ENCODE measurements around the gene SAMD4A.
"Not testable (repeated sequence)": the region's sequence is repeated elsewhere in the genome, so short reads cannot be mapped to it uniquely, and the experiment has no call there.

SAMD4A gene

DNA sequence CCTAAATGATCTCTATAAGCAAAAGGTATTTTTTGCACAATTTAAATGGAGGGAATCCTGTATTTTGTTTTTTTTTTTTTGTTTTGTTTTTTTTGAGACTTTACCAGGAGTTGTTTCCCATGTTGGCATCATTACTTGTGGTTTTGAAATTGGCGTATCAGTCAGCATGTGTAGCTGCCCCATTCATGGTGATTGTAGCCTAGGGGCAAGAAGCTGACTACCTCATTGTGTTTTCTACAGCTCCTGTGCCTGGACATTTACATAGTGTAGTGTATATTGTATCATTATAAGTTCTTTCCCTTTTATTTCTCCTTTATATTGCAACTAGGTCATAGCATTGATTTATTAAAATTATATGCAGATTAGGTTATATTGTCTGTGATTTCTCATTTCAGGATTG lies 24.5 kb downstream of the SAMD4A start:
- in situ Hi-C loops (cut with MboI; ENCODE audit: low sequenced_read_pairs): no loop called here

DNA sequence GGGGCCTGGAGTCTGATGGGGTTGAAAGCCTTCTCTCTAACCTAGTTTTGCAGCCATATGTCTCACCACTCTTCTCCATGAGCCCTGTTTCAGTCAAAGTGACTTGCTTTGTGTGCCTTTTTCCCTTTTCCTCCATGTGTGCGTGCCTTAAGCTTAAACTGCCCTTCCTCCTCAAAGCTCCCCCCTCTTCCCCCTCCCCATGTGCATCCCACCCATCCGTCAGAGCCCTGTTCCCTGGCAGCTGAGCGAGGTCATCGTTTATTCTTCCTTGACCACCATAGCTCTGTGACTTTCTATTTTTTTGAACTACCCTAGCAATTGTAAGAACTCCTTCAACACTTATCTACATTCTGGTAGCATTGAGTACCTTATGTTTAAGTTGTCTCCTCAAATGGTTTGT lies 24.9 kb downstream of the SAMD4A start:
- in situ Hi-C loops (cut with MboI; ENCODE audit: low sequenced_read_pairs): no loop called here

DNA sequence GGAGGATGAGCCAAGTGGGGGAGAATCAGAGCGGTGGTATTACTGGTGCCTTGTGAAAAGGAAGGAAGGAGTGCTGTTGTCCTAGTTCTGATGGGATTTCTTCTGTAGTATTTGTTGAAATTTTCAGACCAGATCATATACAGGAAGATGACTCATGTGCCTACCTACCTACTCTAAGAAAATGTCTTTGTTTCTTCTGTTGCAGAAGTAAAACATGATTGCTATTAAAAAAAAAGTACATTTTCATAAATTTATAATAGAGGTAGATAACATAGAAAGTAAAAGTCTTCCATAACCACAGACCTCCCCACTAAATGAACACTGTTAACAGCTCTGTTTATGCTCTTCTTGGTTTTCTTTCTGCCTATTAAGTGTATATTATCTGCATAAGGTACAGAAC lies 26.9 kb downstream of the SAMD4A start:
- in situ Hi-C loops (cut with MboI; ENCODE audit: low sequenced_read_pairs): no loop called here

- in situ Hi-C loops (cut with MboI; ENCODE audit: low sequenced_read_pairs): no loop called here
Measured at GRCh38 chr14:54594537-54594936, 27.6 kb downstream of the SAMD4A start.

GRCh38 chr14:54597795-54598443 lies 31.0 kb downstream of the SAMD4A start:
- in situ Hi-C loops (cut with MboI; ENCODE audit: low sequenced_read_pairs): no loop called here

DNA sequence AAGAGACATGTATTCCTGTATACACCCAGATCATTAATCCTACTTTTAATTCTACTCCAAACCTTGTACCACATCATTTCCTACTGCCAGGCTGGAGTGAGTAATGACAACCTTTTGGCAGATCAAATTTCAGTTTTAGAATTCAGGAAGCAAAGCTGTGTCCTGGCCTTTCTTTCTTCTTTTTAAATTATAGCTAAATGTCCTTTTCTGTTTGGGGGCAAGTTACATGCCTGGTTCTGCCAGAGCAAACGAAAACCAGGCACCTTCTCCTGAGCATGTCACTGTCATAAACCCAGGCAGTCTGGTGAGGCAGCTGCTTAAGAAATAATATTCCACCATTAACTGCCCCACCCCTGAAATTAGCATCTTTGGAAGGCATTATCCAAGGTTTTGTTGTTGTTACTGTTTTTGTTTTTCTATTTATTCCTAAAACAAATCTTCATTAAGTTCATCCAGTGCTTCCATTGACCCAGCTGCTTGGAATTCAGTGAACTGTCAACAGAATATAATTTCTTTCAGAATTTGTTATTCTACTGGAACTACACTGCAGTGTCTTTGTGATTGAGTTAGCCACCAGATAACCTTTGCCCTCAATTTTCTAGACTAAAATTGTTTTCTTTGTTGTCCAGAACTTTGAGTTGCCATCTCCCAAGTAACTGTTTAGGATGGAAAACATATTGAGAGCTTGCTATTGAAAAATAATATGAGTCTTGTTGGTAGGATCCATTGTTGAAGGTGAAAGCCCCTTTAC lies 33.2 kb downstream of the SAMD4A start:
- in situ Hi-C loops (cut with MboI; ENCODE audit: low sequenced_read_pairs): no loop called here

GRCh38 chr14:54600717-54601109 lies 33.8 kb downstream of the SAMD4A start:
- in situ Hi-C loops (cut with MboI; ENCODE audit: low sequenced_read_pairs): no loop called here

GRCh38 chr14:54603362-54603761 lies 36.4 kb downstream of the SAMD4A start:
- in situ Hi-C loops (cut with MboI; ENCODE audit: low sequenced_read_pairs): no loop called here

DNA sequence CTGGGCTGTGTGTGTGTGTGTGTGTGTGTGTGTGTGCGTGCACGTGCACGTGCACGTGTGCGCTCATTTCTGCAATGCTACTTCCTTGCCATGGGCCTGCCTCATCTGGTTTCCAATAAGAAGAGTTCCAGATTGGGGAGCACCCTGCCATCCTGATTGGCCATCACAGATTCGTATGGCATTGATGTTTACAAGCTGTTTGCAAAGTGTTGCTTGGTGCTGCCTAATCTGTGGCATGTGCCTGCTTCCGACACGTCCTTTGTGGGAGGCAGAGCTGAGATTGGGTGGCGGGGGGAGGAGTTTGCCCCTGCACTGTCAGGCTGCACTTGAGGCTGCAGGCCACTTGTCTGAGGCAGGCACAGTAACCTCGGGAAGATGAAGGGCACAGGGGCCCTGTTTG lies 39.2 kb downstream of the SAMD4A start:
- in situ Hi-C loops (cut with MboI; ENCODE audit: low sequenced_read_pairs): no loop called here

- in situ Hi-C loops (cut with MboI; ENCODE audit: low sequenced_read_pairs): no loop called here
Measured at GRCh38 chr14:54606631-54607133, 39.8 kb downstream of the SAMD4A start.

GRCh38 chr14:54609576-54609975 lies 42.6 kb downstream of the SAMD4A start:
- in situ Hi-C loops (cut with MboI; ENCODE audit: low sequenced_read_pairs): no loop called here

DNA sequence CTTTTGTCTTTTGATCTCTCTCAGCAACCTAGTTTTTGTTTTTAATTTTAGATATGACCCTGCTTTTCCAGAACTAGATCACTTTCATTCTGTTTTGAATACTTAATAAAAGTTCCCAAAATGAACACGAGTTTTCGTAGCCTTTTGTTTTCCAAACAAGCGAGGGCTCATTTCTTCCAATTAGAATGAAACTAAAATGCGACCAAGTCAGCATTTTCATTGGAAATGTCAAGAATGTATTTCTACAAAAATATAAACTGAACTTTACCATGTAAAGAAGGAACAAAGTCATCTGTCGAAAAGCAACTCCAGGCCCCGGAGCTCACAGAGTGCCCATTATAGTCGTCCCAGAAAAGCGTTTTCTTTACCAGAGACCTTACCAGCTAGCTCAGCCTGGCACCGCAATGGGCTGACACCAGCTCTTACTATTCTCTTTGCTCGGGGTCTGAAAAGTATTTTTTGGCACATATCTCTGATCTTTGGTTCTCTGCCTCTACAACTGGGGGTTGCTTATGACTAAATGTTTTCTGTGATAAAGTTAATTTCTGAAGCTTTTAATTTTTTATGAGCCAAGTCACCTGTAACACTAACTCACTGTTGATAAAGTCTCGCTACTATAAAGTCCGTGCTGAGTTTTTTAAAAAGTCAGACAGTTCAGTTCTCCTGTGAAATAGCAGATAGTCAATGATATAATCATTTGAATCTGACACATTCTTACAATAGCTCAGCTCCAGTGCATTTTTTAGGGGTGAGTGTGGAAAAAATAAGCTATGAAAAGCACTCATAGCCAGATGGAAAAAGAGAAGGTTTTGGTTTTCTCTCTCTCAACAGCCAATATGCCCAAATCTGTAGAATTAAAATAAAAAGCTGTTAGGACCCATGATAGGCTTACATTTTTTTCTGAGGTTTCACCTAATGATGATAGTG lies 43.4 kb downstream of the SAMD4A start:
- in situ Hi-C loops (cut with MboI; ENCODE audit: low sequenced_read_pairs): no loop called here

DNA sequence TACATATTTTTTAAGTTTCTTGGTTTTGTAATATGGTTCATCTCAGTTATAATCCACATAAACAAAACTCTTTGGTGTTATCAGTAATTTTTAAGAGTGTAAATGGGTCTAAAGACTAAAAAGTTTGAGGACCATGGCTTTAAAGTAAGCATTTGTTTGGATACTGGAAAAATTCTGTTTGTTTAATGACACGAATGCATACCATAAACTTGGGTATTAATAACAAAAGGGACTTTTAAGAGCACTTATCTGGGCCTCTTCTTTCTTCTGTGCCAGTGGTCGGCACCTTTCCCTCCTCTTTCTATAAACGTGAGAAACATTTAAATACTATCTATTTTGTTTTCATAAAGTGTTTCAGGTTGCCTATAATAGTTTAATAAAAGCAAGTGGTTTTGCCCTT lies 47.4 kb downstream of the SAMD4A start:
- in situ Hi-C loops (cut with MboI; ENCODE audit: low sequenced_read_pairs): no loop called here

- in situ Hi-C loops (cut with MboI; ENCODE audit: low sequenced_read_pairs): no loop called here
Measured at GRCh38 chr14:54617467-54617866, 50.5 kb downstream of the SAMD4A start.

GRCh38 chr14:54621686-54622085 lies 54.8 kb downstream of the SAMD4A start:
- in situ Hi-C loops (cut with MboI; ENCODE audit: low sequenced_read_pairs): no loop called here

DNA sequence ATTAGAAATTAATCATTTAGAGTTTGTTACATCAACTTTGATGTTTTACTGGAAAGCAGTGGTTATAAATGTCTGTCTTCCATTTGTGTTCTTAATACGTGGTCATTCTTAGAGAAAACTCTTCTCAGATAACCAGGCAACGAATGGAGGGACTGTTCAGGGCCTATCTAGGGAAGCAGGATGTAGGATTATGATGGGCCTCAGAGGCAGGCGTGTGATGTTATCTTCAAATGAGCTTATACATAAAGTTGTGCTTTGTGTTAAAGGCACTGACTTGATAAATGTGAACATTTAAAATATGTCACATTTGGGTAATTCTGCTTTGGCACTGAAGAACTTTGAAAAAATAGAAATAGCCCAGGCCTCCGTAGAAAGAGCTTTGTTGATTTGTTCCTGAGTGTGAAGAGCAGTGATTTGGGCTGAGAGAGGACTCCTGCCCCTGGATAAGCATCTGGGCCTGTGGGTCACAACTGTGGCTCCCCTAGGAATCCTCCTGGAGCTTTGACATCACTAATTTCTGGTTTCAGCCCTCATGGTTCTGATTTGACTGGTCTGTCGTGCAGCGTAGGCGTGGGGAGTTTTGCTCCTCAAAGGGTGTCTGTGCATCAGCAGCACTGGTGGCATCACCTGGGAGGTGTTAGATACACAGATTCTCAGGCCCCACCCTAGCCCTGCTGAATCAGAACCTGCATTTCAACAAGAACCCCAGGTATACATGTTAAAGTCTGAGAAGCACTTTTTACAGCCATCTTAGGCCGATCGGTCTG lies 55.4 kb downstream of the SAMD4A start:
- in situ Hi-C loops (cut with MboI; ENCODE audit: low sequenced_read_pairs): no loop called here

DNA sequence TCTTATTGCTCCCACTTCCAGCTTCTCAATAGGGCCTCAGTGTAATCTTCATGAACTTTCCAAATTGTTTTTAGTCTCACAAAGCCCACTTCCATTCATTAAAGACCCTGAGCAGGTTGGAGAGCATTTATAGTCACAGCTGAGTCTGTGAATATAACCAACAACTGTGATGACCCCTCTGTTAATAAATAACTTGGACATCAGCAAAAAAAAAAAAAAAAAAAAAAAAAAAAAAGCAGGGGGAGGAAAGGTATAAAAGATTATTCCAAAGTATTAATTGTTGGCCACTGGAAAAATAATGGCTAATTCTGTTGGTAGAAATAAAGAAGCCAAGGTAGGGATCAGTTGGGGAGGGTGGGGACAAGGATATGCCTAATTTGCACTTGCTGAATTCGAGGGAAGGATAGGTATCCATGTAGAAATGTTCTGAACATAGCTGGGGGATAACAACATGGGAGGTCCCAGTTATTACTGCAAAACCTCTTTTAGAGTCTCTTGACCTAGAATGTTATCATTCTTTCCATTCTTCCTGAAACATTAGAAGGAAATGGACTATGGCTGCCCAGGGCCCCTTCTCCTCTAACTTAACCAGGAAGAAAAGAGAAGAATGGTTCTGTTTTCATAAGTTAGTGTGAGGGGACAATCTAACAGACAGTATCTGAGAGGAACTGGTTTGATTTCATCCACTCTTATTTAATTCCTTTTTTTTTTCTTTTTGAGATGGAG lies 56.5 kb downstream of the SAMD4A start:
- in situ Hi-C loops (cut with MboI; ENCODE audit: low sequenced_read_pairs): no loop called here

DNA sequence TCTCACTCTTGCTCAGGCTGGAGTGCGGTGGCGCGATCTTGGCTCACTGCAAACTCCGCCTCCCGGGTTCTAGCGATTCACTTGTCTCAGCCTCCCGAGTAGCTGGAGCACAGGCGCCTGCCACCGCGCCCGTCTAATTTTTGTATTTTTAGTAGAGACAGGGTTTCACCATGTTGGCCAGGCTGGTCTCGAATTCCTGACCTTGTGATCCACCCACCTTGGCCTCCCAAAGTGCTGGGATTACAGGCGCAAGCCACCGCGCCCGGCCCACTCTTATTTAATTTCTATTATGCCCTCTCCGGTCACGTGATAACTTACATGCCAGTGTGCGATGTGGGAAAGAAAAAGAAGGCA lies 57.1 kb downstream of the SAMD4A start:
- in situ Hi-C loops (cut with MboI; ENCODE audit: low sequenced_read_pairs): not testable (repeated sequence)

GRCh38 chr14:54625112-54625511 lies 58.2 kb downstream of the SAMD4A start:
- in situ Hi-C loops (cut with MboI; ENCODE audit: low sequenced_read_pairs): no loop called here

- in situ Hi-C loops (cut with MboI; ENCODE audit: low sequenced_read_pairs): no loop called here
Measured at GRCh38 chr14:54627219-54627539, 60.3 kb downstream of the SAMD4A start.
